ENCODE measurements around the gene CBX8.
A peak's percentile ranks its signal among the peaks of the same experiment; 100 is the strongest.

The CBX8 gene

GRCh38 chr17:79821331-79822095 lies 24.6 kb upstream of the CBX8 start:
- H3K27ac ChIP-seq, result no peak overlapping the region
- DNase-seq (ENCODE audit: low read depth, low spot score), result no peak

GRCh38 chr17:79820959-79821330 lies 24.1 kb upstream of the CBX8 start:
- no peak for DNase-seq (ENCODE audit: low read depth, low spot score)
- H3K27ac ChIP-seq, result no peak overlapping the region

- DNase-seq (ENCODE audit: low read depth, low spot score), result no peak
- no peak overlapping the region for H3K27ac ChIP-seq
Observed at GRCh38 chr17:79819534-79820276, 22.8 kb upstream of the CBX8 start.

GRCh38 chr17:79819085-79819484 lies 22.2 kb upstream of the CBX8 start:
- DNase-seq (ENCODE audit: low read depth, low spot score), result no peak
- H3K27ac ChIP-seq, result no peak overlapping the region

- no peak for DNase-seq (ENCODE audit: low read depth, low spot score)
Observed at GRCh38 chr17:79818026-79818758, 21.3 kb upstream of the CBX8 start.

GRCh38 chr17:79815836-79816461 lies 19.1 kb upstream of the CBX8 start:
- no peak for DNase-seq (ENCODE audit: low read depth, low spot score)
- no peak overlapping the region for H3K27ac ChIP-seq

More at GRCh38 chr17:79818026-79818758, 21.3 kb upstream of the CBX8 start:
- H3K27ac ChIP-seq, result no peak overlapping the region

GRCh38 chr17:79814974-79815835 lies 18.3 kb upstream of the CBX8 start:
- DNase-seq (ENCODE audit: low read depth, low spot score), result no peak

GRCh38 chr17:79814127-79814973 lies 17.5 kb upstream of the CBX8 start:
- no peak overlapping the region for H3K27ac ChIP-seq

More at GRCh38 chr17:79814974-79815835, 18.3 kb upstream of the CBX8 start:
- H3K27ac ChIP-seq, result no peak overlapping the region

GRCh38 chr17:79813297-79814126 lies 16.6 kb upstream of the CBX8 start:
- H3K27ac ChIP-seq, result no peak overlapping the region
- no peak for DNase-seq (ENCODE audit: low read depth, low spot score)

More at GRCh38 chr17:79814127-79814973, 17.5 kb upstream of the CBX8 start:
- no peak for DNase-seq (ENCODE audit: low read depth, low spot score)

- no peak for DNase-seq (ENCODE audit: low read depth, low spot score)
- H3K27ac ChIP-seq, result no peak overlapping the region
Observed at GRCh38 chr17:79812353-79813258, 15.7 kb upstream of the CBX8 start.

- H3K27ac ChIP-seq, result no peak overlapping the region
- no peak for DNase-seq (ENCODE audit: low read depth, low spot score)
Observed at GRCh38 chr17:79811868-79812352, 15.0 kb upstream of the CBX8 start.

GRCh38 chr17:79811011-79811867 lies 14.4 kb upstream of the CBX8 start:
- DNase-seq (ENCODE audit: low read depth, low spot score), result no peak
- H3K27ac ChIP-seq, result no peak overlapping the region

- H3K27ac ChIP-seq, result no peak overlapping the region
- peak; percentile 54 for DNase-seq (ENCODE audit: low read depth, low spot score)
Observed at GRCh38 chr17:79810130-79811010, 13.5 kb upstream of the CBX8 start.

- DNase-seq (ENCODE audit: low read depth, low spot score), result no peak
- H3K27ac ChIP-seq, result no peak overlapping the region
Observed at GRCh38 chr17:79809530-79810129, 12.8 kb upstream of the CBX8 start.
